ENCODE data around the gene SAA2.
"Not testable (repeated sequence)": the region's sequence is repeated elsewhere in the genome, so short reads cannot be mapped to it uniquely, and the experiment has no call there.

GRCh38 chr11:18246379-18247190 is 1.9 kb downstream of the SAA2 start:
- not testable (repeated sequence) for TF ChIP-seq CTCF, POLR2A, EP300 (IDR thresholded peaks at IDR 0.05)

Measured in ovary (tissue), 3 donors.